Dermis microvascular lymphatic vessel endothelial cell (primary cell): ENCODE measurements around the gene KLF2. TPM values are rescaled to one million over a fixed set of nuclear protein-coding genes. Genes with fewer than 3 reads are reported as not detected.

Experiments
- DNase-seq, 2 donors: peaks; one replicate each; pipeline versions ENCODE4 v3.0.0 to v3.0.0-alpha.2; 2010; ENCODE audit warnings: low read depth in 2 of 2
- total RNA-seq: library from RNA; depleted of rRNA; stranded (reverse); fragments of >200 nt; gene quantifications from 2 replicates; pipeline ENCODE4 v1.2.1, GENCODE V29; 2014

KLF2 gene
- total RNA-seq, 1 donor from 2014 or later, result 2.8 TPM

- DNase-seq, result no peak
Measured at GRCh38 chr19:16363133-16363851, 38.7 kb downstream of the KLF2 start.

DNA sequence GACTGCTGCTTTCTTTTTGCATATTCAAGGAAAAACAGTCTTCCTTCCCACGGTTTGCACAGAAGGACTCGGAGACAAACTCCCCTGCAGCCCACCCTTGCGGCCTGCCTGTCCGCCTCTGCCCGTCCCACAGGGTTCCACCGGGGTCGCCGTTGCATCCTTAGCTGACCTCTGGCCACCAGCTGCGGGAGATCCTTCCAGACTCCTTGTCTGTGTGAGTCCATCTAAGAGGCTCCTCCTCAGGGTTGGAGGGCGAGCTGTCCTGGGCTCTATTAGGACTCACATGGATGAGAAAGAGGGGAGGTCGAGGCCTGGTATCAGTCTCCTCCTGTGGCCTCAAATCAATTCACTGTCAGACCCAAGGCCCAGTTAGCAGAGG lies 39.2 kb downstream of the KLF2 start:
- DNase-seq, result no peak

DNA sequence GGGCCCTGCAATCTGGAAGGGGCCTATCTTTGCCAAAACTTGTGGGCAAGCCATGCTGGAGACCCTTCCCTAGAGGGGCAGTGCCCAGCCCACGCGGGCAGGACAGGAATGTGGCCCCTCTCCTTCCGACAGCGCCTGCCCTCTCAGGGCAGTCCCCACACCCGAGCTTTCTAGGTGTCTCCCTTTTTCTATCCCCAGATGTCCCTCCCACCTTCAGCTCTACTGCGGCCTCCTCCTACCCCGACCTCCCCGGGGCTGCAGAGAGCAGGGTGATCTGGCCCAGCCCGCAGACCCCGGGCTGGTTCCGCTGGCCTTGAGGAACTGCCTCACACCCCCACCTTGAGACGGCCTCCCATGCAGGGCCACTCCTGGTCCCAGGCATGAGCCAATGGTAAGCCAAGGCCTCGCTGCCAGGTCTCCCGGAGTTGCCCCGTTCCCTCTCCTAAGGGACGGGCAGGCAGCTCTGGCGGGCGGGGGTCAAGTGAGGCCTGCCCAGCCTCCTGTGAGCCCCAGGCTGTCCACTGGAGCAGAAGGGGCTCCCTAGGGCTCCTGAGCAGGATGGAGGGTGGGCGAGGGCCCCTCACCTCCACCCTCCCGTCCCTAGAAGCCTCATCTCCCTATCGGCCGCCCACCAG lies 39.7 kb downstream of the KLF2 start:
- no peak for DNase-seq

- no peak for DNase-seq
Measured at GRCh38 chr19:16365300-16365996, 40.8 kb downstream of the KLF2 start.

DNA sequence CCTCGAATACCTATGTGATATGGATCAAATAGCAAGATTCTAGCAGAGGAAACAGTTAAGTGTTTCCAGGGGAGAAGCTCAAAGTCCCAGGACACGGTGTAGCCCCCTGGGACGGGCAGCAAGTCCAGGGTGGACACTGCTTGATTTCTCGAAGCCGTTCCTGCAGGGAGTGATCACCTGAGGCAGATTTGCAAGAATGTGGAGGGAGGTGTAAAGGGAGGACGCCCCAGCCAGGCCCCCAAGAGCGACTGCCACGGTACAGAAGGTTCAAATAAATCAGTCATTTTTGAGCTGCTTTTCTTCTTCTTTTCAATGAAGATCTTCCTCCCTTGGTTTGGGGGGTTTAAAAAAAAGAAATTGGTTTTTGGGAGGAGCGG lies 41.4 kb downstream of the KLF2 start:
- no peak for DNase-seq

GRCh38 chr19:16366433-16367260 lies 42.0 kb downstream of the KLF2 start:
- DNase-seq, result no peak

DNA sequence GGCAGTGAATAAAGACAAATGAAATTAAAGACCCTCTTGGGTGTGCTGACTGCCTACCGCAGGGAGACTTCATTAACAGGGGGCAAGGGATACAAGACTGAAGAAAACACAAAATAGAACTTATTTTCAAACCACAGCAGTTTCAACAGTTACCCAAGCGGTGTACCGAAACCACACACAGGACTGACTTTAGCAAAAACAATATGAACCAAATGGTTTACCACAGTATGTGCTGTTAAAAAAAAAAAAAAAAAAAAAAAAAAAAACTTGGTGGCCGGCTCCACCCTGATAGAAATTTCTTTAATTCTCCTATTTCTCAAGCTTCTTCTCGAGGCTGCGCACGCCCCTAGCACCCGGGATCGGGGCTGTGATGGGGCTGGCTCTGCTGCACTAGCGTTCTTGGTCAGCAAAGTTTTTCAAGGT lies 42.6 kb downstream of the KLF2 start:
- no peak for DNase-seq

DNA sequence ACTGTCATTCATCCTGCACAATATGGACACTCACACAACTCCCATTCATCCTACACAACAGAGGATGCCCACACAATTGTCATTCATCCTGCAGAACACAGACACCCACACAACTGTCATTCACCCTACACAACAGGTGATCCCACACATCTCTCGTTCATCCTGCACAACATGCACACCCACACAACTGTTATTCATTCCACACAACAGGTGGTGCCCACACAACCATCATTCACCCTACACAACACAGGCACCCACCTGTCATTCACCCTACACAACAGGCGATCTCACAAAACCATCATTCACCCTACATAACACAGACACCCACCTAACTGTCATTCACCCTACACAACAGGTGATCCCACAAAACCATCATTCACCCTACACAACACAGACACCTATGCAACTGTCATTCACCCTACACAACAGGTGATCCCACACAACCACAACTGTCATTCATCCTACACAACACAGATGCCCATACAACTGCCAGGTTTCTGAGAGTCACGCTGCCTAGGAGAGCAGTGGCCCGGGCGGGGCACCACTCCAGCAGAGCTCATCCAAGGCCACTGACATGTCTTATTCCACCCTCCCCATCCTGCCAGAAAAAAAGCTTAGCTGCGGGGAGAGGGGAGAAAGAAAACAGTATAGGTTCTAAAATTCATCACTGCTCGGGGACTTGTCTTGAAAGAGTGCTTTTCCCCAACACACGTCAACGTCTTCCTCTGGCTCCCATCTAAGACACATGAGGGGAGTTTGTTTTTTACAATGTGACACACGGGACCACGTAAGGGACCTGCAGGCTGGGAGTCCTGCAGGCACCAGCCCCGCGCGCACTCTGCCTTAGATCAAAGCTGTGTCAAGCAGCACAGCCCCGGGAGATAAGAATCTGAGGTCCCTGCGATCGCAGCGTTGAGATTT lies 44.0 kb downstream of the KLF2 start:
- no peak for DNase-seq

GRCh38 chr19:16369306-16369663 lies 44.7 kb downstream of the KLF2 start:
- no peak for DNase-seq

GRCh38 chr19:16369664-16370576 lies 45.3 kb downstream of the KLF2 start:
- DNase-seq, result no peak

DNA sequence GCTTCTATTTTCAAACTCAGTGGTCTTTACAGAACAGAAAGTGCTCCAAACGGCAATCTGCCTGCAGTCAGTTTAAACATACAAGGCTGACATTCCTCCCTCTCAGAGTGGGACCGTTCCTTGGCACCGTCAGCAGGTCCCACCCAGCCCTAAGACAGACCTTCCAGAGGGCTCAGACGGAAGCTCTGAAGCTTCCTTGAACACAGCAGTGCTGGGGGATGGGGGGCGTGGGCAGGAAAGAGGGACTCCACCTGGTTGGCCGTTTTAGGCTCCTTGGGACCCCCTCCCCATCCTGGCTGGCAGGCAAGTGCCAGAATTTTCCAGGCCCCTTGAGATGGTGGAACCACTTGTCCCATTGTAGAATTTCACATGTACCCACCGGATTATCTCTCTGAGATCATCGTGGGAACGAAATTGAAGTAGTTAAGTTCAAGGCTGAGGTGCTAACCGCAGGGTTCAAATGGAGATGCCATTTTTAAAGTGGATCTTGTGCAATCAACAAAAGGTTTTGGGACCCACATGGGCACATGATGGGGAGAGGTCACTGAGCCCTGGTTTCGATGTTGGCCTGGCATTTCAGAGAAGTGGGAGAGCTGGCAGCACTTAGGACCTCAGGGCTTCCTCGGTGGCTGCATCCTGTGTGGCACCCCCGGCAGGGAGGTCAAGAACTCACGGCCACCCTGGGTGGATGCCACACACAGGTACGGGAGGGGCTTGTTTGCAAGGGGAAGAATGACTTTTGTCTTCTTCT lies 46.2 kb downstream of the KLF2 start:
- DNase-seq, result no peak

GRCh38 chr19:16371540-16371986 lies 46.9 kb downstream of the KLF2 start:
- peak in 1 of 2 donors; percentile 58 for DNase-seq

DNA sequence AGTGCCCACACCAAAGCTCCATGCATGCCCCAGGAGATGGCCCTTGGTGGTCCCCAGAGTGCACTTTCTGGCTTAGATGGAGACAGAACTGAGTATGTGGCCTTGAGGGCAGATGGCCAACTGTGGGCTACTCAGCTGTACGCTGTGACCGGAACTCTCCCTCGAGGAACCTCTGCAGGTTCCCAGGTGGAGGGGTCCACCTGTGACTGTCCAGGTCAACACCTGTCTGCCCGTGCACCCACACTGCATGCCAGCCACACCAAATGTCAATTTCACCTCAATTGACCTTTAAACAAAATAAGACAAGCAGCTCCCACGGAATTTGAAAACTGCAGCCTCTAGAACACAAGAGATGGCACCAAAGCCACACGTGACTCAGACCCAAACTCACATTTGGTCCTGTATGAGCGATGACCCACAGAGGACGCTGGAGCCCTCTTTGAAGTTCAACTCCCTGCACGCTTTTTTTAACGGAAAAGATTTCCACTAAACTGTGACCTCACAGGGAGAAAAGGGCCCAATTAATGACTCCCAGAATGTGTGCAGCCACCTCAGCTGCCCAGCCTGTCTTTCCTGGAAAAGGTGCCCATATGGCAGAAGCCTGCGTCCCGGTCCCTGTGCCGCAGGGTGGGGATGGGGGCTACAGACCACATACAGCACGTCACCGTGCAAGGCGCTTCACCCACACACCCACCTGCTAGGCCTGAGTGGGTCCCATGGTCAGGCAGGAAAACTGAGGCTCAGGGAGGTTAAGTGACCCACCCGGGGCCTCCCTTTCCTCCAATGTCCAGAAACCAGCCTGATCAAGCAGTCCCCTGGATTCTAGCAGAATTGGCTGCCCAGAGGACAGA lies 47.7 kb downstream of the KLF2 start:
- DNase-seq, result no peak

DNA sequence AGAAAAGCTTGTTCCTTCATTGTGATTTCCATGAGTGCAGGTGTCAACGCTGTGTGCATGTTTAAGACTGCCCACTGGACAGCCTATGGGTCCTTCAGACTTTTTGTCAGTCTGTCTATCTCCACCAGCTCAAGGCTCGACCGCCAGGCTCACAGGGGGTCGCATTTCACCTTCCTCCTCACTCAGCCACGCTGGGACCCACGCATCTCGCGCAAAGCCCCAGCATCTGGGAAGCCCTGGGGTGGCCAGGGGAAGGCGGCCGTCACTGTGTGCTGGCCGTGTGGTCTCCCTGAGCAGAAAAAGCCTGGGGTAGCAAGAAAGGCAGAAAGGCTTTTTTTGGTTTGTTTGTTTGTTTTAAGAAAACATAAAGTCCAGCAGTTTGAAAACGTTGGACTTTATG lies 48.5 kb downstream of the KLF2 start:
- DNase-seq, result no peak

DNA sequence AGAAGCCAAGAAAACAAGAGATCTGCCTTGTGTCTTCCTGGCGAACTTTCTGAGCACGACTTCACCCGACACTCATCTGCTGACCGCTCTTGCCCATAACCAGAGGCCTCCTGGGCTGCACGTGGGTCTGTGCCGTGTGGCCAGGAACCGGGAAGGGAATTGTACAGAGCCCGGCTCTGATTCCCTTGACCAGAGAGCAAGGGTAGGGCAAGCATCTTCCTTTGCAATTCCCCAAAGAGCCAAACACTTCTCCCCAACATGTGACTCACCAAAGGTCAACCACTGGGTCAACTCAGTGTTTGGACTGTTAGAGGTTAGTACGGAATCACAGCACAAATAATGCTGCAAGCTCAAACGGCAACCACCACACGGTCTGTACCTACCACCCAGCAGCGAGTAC lies 48.9 kb downstream of the KLF2 start:
- DNase-seq, result peak in 1 of 2 donors; percentile 21

- no peak for DNase-seq
Measured at GRCh38 chr19:16373989-16374388, 49.4 kb downstream of the KLF2 start.

- DNase-seq, result no peak
Measured at GRCh38 chr19:16374436-16374835, 49.8 kb downstream of the KLF2 start.
